Activated gamma-delta T cell treated with anti-CD3 and anti-CD28 coated beads, Interleukin-2, amount 50 U/mL, for 16 hours (primary cell): ENCODE data around the gene CRY2.
"Not testable (repeated sequence)": the region's sequence is repeated elsewhere in the genome, so short reads cannot be mapped to it uniquely, and the experiment has no call there.

Experiments
- DNase-seq: peaks from one replicate; pipeline ENCODE4 v3.0.0-alpha.2; 2020; ENCODE audit warnings: low read depth

Gene CRY2

DNA sequence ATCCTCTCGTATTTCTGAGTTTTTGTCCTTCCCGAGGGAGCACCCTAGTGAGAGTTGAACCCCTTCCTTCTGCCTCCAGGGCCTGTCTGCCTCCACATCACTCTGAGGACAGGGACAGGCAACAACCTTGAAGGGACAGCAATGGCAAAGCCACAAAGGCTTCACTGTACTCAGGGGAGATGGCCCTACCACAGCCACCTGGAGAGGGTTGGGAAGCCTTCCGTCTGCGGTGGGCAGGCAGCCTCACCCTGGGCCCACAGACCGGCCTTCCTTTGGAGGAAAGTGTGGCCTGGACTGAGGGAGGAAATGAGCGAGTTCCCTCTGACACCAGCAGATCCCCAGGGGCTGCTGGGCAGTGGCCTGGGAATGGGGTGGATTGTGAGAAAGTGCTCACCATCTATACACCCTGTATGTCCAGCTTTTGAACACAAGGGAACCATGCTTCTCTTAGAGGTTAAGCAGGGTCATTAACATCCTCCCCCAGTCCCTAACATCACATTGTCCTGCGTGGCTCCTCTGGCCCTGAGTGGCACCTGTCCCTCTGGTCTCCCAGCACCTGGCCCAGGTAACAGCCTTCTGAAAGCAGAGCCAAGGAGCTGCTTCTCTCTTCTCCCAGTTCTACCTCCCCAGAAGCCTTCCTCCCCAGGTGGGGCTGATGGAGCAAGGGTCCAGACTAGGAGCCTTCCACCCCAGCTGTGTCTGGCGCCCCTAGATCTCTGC lies 35.5 kb upstream of the CRY2 start:
- no peak for DNase-seq

DNA sequence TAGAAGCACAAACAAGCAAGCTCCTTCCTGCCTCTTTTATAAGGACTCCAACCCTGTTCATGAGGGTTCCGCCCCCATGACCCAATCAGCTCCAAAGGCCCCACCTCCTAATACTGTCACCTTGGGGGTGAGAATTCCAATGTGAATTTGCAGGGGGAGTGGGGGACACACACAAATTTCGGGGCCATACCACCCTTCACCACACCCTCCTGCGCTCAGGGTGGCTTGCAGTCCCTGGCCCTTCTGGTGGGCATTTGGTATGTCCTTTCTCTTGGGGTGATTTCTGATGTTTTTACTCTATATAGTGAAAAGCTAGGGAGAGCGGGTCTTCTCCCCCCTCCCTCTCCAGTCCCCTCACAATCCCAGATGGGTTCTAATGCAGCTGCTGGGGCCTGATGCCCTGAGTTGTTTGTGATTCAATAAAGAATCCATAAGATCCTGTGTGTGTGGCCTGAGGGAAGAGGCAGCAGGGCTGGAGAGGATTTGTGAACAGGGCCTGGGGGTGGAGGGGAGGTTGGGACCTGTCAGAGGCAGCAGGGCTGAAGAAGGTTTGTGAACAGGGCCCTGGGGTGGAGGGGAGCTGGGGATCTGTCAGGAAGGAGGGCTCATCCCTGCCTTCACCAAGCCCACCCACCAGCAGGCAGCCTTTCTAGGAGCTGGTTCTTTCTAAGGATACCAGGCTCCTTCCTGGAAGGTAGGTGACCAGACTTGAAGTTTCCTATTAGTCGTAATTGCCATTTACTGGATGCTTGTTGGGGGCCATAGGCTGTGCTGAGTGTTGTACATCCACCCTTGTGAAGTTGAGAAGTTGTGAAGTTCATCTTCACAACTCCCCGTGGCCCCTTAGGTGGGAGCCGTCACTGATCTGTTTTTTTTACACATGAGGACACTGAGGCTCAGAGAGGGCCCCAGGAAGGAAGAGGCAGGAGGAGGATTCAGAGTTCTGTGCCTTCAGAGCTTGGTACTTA lies 34.4 kb upstream of the CRY2 start:
- no peak for DNase-seq

DNA sequence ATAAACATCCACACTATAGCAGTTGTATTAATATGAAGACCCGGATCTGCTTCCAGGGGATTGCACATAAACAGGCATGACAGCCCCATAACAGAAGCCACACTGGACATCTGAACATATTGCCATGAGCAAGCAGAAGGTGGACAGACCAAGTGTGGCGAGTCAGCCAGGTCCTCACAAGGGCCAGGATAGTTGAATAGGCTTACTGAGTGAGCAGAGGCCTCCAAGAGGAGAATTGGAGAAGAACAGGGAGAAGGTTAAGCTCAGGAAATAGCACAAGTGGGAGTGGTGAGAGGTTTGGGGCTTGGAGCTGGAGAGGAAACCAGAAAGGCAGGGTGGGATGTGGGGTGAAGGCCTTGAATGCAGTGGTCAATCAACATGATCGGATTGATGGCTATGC lies 31.5 kb upstream of the CRY2 start:
- no peak for DNase-seq

DNA sequence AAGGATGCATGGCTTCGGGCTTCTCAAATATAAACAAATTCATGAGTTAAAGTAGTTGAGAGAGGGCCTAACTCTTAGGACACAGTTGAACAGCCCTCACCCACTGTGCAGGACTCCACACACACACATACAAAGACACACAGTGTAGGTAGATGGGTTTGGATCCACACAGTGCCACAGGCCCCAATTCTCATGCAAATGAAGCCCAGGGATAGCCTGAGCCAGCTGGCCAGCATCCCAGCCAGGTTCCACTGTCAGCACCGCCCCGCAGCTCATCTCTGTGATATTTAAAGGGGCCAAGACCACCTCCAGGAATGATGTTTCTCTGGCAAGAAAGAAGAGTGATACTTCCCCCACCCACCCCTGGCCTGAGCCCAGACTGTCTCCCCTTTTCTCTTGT lies 30.7 kb upstream of the CRY2 start:
- DNase-seq: no peak

DNA sequence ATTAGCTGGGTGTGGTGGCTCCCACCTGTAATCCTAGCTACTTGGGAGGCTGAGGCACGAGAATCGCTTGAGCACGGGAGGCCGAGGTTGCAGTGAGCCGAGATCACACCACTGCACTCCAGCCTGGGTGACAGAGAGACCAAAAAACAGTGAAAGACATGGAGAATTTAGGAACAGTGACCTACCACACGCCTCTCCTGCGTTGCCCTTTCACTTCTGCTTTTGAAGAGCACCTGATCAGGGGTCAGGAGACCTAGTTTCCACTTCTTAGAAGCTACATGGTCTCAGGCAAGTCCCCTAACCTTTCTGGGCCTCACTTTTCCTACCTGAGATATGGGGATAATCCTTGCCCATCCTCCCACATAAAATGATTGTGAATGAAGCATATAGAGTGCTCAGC lies 30.1 kb upstream of the CRY2 start:
- DNase-seq: no peak

DNA sequence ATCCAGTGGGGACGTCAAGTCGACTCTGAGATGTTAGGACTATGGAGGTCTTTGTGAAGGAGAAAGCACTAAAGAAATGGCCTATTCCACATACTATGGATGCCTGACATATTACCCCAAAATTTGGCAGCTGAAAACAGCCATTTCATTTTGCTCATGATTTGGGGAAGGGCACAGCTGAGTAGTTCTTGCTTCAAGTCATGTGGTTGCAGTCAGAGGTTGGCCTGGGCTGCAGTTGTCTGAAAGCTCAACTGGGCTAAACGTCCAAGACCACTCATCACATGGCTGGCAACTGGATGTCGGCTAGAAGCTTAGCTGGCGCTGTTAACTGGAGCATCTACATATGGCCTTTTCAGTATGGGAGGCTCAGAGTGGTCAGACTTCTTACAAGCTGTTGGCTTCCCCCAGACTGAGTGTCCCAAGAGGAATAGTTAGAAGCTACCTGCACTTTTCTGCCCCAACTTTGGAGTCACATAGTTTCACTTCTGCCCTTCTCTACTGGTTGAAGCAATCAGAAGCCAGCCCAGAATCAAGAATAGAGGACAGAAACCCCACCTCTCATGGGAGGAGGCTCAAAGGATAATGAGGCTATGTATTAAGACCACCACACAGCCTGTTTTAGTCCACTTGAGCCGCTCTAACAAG lies 28.2 kb upstream of the CRY2 start:
- DNase-seq: no peak

DNA sequence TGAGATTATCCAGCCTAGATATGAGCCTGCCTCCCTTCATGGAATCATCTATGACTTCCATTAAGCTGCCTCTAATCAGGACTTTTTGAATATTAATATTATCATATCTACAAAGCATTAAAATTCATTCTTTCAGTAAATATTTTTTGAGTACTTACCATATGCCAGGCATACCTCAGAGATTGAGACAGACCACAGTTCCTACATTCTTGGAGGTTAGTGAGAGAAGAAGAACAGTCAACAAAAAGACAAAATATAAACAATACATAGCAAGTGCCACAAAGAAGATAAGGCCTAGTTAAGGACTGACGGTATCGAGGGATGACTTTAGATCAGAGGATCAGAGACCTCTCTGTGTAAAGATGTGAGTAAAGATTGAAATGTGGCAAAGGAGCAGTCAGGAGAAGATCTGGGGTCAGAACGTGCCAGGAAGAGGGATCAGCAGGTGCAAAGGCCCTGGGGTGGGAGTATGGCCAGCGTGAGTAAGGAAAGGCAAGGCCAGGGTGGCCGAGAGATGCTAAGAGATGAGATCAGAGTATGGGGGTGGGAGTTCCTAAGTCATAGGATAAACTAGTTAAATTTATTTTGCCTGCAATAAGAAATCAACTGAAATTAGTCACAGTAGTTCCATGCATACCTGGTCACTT lies 26.9 kb upstream of the CRY2 start:
- no peak for DNase-seq

DNA sequence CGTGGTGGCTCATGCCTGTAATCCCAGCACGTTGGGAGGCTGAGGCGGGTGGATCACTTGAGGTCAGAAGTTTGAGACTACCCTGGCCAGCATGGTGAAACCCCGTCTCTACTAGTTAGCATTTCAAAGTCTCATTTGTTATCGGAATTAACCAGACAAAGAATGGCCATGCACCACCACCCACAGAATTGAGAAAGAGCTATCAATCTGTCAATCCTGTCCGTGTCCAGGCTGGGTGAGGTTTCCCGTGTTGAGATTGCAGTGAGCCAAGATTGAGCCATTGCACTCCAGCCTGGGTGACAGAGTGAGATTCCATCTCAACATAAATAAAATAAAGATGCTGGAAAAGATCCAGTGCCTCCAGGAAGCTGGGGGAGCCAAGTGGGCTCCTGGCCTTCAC lies 20.8 kb upstream of the CRY2 start:
- not testable (repeated sequence) for DNase-seq

DNA sequence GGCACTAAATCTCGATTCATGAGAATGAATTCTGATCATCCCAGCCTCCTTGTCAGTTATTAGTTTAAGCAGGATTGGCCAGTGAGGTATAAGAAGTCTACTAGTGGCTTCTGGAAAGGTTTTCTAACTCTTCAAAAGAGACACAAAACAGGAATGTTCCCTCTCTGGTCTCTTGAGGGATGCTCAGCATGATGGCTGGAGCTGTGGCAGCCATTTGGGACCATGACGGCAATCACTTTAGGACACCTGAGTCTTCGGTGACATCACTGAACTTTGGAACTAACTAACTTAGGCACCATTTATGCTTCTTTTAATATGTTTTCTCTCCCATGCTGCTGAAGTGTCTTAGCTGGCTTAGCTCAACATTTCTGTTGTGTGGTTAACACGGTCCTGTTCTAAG lies 20.2 kb upstream of the CRY2 start:
- no peak for DNase-seq

DNA sequence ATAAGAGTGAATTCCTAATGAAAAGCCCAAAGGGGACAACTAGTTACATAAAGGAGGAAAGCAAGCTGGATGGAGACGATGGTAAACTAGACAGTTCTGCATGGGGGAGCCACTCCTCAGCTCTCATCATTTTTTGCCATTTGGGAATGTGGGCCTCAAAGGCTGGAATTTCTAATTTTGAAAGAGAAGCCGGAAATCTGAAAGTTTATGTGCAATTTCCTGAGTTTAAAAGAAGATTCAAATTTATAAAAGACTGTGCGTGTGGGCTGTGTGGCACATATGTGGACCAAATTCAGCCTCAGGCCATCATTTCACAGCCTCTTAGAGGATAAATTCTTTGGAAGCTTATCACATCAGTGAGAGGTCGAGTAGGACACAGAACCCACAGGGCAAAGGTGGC lies 18.3 kb upstream of the CRY2 start:
- DNase-seq: no peak

DNA sequence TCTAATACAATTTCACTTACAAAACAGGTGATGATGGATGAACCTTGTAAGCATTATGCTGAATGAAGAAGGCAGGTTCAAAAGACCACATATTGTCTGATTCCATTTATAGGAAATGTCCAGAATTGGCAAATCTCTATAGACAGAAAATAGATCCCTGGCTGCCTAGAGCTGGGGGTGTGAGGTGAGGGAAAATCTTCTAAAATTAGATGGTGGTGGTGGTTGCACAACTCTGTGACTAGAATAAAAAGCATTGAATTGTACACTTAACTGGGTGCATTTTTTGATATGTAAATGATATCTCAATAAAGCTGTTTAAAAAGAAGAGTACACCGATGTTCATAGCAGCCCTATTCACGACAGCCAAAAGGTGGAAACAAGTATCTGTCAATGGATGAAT lies 16.7 kb upstream of the CRY2 start:
- DNase-seq: no peak

DNA sequence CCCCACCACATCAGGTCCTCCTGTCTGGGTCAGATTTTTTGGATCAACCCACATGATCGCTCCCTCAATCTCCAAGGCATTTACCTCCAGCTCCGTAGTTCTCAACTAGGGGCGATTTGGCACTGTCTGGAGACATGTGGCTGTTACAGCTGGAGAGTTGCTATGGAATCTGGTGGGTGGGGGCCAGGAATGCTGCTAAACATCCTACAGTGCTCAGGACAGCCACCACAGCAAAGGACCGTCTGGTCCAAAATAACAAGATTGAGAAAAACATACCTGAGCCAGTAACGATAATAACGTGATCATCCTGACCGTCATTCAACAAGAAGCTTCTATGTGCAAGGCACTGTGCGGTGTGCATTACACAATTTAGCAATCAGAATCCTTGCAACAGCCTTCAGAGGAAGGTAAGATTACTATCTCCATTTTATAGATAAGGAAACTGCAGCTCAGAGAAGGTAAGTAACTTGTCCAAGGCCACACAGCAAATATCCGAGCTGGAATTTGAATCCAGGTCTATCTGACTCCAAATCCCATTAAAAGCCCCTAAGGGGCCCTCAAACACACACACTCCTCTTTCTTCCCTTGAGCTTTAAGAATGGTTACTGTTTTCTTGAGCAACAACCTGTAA lies 14.3 kb upstream of the CRY2 start:
- DNase-seq: no peak

DNA sequence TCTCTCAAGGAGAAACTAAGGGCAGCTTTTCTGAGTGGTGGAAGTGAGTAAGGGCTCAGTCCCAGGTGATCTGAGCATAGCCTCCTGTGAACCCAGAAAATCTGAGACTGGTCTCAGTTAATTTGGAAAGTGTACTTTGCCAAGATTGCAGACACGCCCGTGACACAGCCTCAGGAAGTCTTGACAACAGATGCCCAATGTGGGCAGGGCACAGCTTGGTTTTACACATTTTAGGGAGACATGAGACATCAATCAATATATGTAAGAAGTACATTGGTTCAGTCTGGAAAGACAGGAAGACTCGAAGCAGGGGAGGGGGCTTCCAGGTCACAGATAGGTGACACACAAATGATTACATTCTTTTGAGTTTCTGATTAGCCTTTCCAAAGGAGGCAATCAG lies 13.5 kb upstream of the CRY2 start:
- no peak for DNase-seq

DNA sequence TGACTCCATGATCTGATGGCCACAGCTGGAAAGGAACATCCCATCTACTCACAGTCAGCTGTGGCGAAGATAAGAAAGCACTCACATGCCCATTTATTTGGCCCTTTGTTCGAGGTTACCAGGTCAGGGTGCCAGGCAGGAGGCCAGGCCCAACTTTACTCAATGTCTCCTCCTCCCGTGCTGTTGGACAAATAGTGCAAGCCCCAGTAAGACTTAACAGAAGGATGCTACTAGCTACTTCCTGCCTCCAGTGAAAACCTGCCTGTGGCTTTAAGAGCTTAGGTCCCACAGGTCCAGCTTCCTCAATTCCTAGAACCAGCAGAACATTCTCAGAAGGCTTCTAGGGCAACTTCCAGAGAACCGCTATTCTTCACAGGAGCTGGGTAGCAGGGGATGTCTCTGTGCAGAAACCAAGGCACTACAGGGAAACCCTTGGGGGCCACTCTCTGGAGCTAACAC lies 12.9 kb upstream of the CRY2 start:
- DNase-seq: no peak

DNA sequence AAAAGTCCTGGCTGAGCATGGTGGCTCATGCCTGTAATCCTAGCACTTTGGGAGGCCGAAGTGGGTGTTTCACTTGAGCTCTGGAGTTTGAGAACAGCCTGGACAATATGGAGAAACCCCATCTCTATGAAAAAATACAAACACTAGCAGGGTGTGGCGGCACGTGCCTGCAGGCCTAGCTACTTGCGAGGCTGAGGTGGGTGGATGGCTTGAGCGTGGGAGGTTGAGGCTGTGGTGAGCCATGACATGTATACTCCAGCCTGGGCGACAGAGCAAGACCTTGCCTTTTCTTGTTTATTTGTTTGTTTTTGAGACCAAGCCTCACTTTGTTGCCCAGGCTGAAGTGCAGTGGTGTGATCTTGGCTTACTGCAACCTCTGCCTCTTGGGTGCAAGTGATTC lies 8.1 kb upstream of the CRY2 start:
- DNase-seq: no peak

DNA sequence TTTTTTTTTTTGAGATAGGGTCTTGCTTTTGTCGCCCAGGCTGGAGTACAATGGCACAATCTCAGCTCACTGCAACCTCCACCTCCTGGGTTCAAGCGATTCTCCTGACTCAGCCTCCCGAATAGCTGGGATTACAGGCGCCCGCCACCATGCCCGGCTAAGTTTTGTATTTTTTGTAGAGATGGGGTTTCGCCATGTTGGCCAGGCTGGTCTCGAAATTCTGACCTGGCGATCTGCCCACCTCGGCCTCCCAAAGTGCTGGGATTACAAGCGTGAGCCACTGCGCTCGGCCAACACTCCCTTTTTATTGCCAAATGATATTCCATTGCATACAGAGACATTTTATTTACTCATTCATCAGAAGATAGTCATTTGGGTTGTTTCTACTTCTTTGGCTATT lies 7.0 kb upstream of the CRY2 start:
- DNase-seq: not testable (repeated sequence)

DNA sequence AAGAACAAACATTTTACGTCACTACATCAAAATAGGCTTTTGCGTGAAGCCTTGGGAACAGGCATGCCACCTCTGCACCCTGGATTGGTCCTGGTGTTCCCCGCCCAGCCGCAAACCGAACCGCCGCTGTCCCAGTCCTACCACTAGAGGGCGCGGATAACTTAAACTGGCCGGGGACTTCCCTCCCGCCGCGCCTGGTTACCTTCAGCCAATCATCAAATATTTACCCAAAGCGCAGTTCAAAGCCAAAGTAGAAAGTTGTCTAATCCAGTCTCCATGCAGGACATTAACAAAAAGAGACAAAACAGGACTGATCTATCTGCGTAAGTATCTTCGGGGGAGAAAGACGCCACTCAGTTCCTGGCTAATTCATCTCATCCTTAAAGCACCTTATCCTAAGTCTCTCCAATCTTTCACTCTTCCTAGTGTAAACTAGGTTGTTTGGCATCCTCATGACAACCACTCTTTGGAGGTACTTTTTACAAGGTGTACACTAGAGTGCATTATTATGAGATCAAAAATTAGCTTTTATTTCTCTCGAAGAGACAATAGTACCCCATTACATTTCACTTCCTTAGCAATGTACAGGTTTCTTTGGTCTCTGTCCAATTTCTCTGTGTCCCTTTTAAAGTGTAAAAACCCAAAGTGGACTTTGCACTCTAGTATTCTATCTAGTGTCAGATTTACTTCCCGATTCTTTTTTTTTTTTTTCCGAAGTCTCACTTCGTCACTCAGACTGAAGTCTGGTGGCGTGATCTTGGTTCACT lies 3.9 kb upstream of the CRY2 start:
- DNase-seq: peak; percentile 83

DNA sequence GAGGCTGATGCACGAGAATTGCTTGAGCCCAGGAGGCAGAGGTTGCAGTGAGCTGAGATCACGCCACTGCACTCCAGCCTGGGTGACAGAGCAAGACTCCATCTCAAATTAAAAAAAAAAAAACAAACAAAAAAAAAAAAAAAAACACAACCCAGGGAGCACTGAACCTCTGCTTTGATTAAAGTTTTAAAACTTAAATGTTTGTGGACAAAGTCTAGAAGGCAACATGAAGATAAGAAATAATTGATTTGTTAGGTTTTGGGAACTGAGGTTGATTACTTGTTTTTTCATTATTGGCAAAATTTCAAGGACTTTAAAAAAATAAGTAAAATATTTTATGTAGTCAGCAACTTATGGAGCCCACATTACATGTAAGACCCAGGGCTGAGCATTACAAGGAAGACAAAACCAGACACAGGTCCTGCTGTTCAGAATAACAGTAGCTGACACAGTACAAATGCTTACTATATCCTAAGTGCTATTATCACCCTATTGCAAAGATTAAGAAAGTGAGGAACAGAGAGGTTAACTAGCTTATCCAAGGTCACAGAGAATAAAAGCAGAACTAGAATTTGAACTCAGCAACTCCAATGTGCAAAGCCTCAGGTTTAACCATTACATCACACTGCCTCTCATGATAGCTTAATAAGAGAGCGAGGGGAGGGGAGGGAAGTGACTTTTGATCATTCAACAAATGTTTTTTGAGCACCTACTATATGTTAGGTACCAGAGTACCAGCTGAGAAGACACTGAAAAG lies 2.3 kb upstream of the CRY2 start:
- DNase-seq: no peak

DNA sequence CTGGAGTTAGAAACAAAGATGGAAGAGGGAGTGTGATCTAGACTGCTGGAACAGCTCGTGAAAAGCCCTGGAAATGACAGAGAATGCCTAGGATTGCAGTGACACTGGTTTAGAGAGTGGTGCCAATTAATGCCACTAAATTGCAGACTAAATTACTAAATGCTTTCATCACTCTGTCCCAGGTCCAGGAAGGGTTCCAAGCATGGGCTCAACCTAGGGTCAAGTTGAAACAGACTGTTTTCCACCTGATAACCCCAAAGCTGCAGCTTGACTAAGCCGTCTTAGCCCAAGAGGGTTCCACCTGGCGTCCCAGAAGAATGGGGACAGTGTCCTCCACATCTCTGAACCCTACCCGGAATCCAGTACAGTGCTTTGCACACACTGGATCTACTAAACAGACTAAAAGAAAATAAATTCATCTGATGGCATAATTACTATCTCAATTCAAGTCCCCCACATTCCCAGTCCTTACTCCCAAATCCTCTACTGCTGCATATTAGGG lies 1.1 kb upstream of the CRY2 start:
- DNase-seq: no peak

DNA sequence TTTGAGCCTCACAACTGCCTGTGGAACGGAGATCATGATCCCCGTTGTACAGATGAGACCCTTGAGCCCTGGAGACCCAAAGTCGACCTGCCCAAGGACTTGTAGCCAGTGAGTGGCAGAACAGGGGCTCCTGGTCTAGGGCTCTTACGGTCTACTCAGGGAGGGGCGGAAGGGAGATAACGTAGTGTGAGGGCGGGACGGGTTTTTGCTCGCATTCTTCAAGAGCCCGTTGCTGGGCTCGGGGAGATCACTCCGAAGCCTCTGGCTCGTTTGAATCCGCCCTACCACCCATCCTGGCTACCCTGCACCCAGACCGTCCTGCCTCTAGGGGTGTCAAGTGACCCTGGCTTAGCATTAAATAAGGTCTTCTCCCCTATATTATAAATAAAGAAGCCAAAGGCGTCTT lies 639 bp downstream of the CRY2 start:
- peak; percentile 19 for DNase-seq
